Mucosa of gallbladder (tissue), 1 donor: ENCODE measurements around the gene ACSS2. TPM values are rescaled to one million over a fixed set of nuclear protein-coding genes. Genes with fewer than 3 reads are reported as not detected.

Experiments
- DNase-seq: peaks from one replicate; pipeline ENCODE4 v3.0.0-alpha.2; 2020; ENCODE audit warnings: low spot score
- total RNA-seq: library from RNA; stranded (reverse); gene quantifications from one replicate; pipeline ENCODE4 v1.2.1, GENCODE V29; 2021
- donor health status: DM: no; HTN: no; CAD: no.

ACSS2 gene
- 98.1 TPM for total RNA-seq

DNA sequence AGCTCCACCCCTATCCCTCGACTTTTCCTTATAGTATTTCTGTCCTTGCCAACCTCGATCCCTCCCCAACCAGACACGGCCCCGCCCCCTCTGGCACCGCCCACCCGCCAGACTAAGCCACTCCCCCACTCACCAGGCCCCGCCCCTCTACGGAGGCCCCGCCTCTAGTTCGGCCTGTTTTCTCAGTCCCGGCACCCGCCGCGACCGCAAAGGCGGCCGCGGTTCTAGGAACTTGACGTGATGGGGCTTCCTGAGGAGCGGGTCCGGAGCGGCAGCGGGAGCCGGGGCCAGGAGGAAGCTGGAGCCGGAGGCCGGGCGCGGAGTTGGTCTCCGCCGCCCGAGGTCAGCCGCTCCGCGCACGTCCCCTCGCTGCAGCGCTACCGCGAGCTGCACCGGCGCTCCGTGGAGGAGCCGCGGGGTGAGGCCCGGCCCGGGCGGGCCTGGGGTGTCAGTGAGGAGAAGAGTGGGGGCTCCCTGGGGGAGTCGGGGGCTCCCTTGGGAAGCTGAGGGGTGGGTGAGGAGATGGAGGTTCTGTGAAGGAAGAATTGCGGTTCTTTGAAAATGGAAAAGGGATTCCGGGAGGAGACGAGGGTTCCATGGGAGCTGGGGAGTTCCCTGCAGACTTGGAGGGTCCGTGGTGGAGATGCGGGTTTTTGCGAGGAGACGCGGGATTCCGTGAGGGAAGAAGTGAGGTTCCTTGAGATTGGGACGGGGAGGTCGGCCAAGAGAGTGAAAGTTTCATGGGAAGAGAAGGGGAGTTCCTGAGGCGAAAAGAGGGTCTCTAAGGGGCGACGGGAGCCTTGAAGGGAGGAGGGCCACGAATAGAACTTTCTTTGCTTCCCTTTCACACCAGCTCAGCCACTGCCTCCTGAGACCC, at the start of gene ACSS2:
Gene ACSS2, plus strand, starts transcription at position 207 of the 877 bp plus-strand sequence. Its CDS starts 34 bp downstream, at position 241.
- peak; percentile 99 for DNase-seq

DNA sequence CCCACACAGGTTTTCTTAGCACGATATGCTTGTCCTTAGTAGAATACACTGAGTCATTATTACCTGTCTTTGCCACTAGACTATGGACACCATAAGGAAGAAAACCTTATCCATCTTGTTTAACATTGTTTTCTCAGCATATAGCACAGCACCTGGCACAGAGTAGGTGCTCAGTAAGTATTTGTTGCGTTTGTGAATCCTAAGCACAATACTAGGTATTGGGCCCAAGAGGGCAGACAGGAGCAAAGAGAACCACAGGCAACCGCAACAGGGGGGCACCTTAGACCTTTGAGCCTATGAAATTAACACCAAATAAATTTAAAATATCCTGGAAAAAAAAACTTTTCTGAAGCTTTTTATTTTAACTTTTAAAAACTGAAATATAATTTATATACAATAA, 47.2 kb upstream of the ACSS2 start:
- no peak for DNase-seq

- no peak for DNase-seq
Measured at GRCh38 chr20:34831936-34832335, 44.5 kb upstream of the ACSS2 start.

DNA sequence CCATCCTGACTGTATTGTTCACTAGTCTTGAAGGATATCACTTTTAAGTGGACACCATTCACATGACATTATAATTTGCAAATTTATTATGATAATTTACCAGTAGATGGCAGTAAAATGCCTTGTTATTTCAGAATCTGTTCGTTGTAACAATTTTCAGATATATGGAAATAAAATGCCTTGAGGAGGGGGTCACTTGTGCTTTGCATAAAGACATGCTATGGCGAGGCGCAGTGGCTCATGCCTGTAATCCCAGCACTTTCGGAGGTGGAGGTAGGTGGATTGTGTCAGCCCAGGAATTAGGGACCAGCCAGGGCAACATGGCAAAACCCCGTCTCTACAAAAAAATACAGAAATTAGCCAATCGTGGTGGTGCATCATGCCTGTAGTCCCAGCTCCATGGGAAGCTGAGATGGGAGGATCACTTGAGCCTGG, 41.9 kb upstream of the ACSS2 start:
- no peak for DNase-seq

GRCh38 chr20:34842143-34842542, 34.3 kb upstream of the ACSS2 start:
- DNase-seq, result no peak

- DNase-seq, result no peak
Measured at GRCh38 chr20:34843421-34843820, 33.0 kb upstream of the ACSS2 start.

GRCh38 chr20:34848597-34848996, 27.8 kb upstream of the ACSS2 start:
- DNase-seq, result no peak

DNA sequence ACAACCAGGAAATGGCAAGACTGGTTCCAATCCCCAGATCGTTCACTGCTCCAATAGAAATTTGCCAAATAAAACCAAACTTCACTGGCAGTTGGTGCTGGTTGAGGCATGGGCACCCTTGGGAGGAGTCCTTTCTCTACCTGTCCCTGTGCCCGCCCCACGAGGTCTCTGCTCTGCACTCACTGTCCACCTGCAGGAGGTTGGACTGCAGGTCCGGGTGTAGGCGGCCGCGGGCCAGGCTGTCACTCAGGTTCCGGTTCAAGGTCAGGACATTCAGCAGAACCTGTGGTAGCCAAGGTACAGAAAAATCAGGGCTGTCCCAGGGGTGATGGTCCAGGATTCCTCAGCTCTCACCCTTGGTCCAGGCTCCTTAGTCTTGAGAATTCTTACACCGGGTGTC, 26.6 kb upstream of the ACSS2 start:
- DNase-seq, result no peak

GRCh38 chr20:34850969-34851368, 25.4 kb upstream of the ACSS2 start:
- DNase-seq, result no peak

DNA sequence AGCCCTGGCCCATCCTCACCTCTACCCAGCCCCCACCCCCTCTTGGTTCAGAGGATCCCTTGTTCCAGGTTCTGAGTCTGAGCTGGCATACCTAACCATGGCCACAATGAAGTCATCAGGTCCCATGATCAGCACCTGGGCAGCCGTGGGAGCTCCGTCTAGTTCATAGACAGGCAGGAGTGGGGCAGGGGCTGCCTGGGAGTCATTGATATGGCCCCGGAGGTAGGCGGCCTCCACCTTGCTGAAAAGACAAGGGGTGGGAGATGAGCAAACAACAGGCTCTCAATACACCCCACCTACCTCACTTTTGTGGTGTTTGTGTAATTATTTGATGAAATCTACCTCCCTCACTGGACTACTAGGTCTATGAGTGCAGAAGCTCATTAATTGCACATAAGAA, 24.1 kb upstream of the ACSS2 start:
- no peak for DNase-seq

- no peak for DNase-seq
Measured at GRCh38 chr20:34859367-34859766, 17.0 kb upstream of the ACSS2 start.

- no peak for DNase-seq
Measured at GRCh38 chr20:34859826-34860545, 16.4 kb upstream of the ACSS2 start.

GRCh38 chr20:34861386-34862084, 14.9 kb upstream of the ACSS2 start:
- DNase-seq, result peak; percentile 56

- DNase-seq, result no peak
Measured at GRCh38 chr20:34862724-34863123, 13.7 kb upstream of the ACSS2 start.

DNA sequence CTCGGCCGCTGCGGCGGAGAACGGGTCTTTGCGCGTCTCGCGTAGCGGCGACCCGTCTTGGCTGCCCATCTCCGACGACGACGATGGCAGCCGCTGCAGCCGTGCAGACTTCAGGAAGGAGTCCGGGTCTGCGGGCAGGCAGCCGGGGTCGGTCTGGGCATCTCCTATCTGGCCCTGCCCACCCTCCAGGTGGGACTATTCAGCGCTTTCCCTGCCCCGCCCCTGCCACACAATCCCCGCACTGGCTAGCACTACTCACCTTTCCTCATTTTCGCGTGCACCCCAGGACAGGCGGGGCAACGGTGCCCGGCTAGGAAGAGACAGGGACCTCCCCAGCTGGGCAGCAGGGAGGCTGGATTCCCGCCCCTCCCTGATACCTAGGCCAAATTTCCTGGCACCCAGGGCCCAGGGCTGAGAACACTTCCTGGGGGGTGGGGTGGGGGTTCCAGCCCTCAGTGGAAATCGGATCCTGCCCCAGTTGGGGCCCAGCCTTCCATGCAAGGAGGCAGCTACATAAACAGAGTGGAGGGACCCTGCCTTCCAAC, 12.9 kb upstream of the ACSS2 start:
- DNase-seq, result no peak

- no peak for DNase-seq
Measured at GRCh38 chr20:34864216-34864615, 12.2 kb upstream of the ACSS2 start.

GRCh38 chr20:34871320-34871926, 5.0 kb upstream of the ACSS2 start:
- no peak for DNase-seq

DNA sequence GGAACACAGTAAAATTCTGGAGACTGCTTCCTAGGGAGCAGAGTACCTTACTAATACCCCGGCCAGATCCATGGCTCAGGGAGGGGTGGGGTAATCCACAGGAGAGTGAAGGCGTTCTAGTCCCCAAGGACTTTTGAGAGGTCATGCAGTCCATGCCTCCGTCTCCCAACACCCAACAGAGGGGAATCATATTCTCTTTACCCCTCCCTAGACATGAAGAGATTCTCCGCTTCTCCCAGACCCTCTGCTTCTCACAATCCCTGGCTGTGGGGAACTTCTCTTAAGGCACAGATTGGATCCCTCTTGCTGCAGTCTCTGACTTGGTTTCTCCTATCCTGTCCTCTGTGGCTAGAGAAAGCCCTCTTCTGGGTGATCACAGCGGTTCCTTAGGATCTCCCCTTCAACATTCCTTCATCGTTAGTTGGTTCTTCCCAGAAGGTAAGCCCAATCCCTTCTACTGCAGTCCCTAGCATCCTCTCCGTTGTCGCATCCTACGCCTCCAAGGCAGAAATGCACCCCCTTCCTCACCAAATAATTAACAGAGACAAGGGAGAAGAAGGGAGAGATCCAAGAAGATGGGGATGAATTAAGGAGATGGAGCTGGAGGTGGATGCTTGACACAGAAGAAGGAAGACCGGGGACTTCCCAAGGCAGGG, 4.3 kb upstream of the ACSS2 start:
- no peak for DNase-seq

GRCh38 chr20:34872622-34873224, 3.7 kb upstream of the ACSS2 start, which contains the start of gene GGT7:
GGT7 (minus strand) TSS chr20:34872856; CDS start chr20:34872815, 41 bp downstream.
- peak; percentile 80 for DNase-seq

DNA sequence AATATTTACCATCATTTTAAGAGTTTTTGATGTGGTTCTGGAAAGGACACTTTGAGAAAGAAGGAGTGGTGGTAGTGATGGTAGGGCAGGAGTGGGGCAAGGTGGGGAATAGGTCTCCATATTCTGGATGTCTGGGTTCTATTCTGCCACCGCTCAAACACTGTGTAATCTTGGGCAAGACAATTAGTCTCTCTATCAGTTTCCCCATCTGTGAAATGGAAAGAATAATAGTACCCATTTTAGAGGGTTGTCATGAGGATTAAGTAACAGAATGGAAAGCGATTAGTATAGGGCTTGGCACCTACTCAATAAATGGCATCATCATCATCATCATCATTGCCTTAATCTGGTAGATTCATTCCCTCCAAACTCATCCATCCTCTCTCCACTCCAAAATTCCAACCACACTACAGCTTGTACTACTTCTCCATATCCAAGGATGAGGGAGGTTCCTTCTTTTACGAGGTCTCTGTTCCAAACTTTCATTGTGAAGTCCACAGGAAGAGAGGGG, 2.8 kb upstream of the ACSS2 start:
- DNase-seq, result no peak
